Progenitor cell of endocrine pancreas (in vitro differentiated cells): ENCODE measurements around the gene SLC25A14. TPM values are rescaled to one million over a fixed set of nuclear protein-coding genes. Genes with fewer than 3 reads are reported as not detected.
"Not testable (repeated sequence)": the region's sequence is repeated elsewhere in the genome, so short reads cannot be mapped to it uniquely, and the experiment has no call there.

Experiments used
- DNase-seq: peaks from one replicate; pipeline ENCODE4 v3.0.0; 2021; ENCODE audit warnings: low spot score; ENCODE audit not compliant: unreplicated experiment
- H3K27ac Mint-ChIP-seq: 2 replicates; pipeline ENCODE4 v1.8.0; 2021; ENCODE audit warnings: mild to moderate bottlenecking, moderate library complexity, mixed read lengths
- H3K27me3 Mint-ChIP-seq: 2 replicates; pipeline ENCODE4 v1.8.0; 2021; ENCODE audit warnings: mixed read lengths
- H3K36me3 Mint-ChIP-seq: 2 replicates; pipeline ENCODE4 v1.8.0; 2022; ENCODE audit warnings: mixed read lengths; ENCODE audit not compliant: insufficient read depth
- H3K4me1 Mint-ChIP-seq: 2 replicates; pipeline ENCODE4 v1.8.0; 2021; ENCODE audit warnings: low read depth, mixed read lengths
- H3K4me3 Mint-ChIP-seq: 2 replicates; pipeline ENCODE4 v1.8.0; 2021; ENCODE audit warnings: low read depth, mild to moderate bottlenecking, moderate library complexity, mixed read lengths
- H3K9me3 Mint-ChIP-seq: 2 replicates; pipeline ENCODE4 v1.8.0; 2021; ENCODE audit warnings: low read depth, mixed read lengths
- total RNA-seq: library from RNA; stranded (reverse); gene quantifications from 2 replicates; pipeline ENCODE4 v1.2.1, GENCODE V29; 2021
- TF ChIP-seq, protein P1 (sequence below): fragments of 200-600 bp; sonication (generic); IDR thresholded peaks from one replicate; pipeline ENCODE4 v1.5.0; 2021; ENCODE audit warnings: antibody characterized with exemption, mild to moderate bottlenecking; ENCODE audit not compliant: unreplicated experiment

Gene SLC25A14
- total RNA-seq, 1 donor from 2014 or later, result 30.5 TPM

DNA sequence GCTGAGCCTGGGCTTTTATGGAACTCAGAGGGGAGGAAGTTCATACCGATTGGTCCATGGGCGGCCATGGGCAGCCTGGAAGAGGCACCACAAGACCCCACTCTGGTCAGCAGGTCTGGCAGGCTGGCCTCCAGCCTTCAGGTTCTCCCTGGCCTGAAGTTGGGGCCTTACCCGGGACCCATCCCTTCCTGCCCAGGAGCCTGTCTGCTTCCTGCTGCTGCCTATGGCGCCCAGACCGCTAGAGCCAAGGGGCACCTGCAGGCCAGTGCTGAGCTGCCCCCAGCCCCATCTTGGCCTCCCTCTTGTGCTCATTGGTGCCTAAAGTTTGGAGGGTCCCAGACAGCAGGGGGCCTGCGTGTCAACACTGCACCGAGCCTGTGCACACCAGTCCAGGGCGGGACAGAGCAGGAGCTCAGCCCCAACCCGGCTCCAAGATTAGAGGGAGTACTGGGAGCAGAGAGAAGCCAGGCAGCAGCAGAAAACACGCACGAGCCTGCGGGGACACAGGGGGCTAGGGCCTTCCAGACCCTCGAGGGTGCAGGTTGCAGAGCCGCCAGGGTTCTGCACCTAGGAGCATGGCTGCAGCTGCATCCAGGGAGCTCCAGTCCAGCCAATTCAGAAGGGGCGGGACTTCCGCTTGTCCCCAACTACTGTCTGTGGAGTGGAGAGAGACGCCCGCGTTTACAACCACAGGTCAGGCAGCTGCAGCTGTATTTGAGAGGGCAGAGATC lies 40.3 kb upstream of the SLC25A14 start:
- Mint-ChIP-seq H3K27ac (no peak overlapping the region), H3K4me1 (no peaks in the 10 kb centered on the region), H3K9me3 (peaks cover 11% of the 10 kb centered on the region), H3K4me3 (no peak overlapping the region), H3K27me3 (no peaks in the 10 kb centered on the region), H3K36me3 (no peaks in the 10 kb centered on the region)
- TF ChIP-seq, protein P1, sequence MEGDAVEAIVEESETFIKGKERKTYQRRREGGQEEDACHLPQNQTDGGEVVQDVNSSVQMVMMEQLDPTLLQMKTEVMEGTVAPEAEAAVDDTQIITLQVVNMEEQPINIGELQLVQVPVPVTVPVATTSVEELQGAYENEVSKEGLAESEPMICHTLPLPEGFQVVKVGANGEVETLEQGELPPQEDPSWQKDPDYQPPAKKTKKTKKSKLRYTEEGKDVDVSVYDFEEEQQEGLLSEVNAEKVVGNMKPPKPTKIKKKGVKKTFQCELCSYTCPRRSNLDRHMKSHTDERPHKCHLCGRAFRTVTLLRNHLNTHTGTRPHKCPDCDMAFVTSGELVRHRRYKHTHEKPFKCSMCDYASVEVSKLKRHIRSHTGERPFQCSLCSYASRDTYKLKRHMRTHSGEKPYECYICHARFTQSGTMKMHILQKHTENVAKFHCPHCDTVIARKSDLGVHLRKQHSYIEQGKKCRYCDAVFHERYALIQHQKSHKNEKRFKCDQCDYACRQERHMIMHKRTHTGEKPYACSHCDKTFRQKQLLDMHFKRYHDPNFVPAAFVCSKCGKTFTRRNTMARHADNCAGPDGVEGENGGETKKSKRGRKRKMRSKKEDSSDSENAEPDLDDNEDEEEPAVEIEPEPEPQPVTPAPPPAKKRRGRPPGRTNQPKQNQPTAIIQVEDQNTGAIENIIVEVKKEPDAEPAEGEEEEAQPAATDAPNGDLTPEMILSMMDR, result no peak
- no peak for DNase-seq

DNA sequence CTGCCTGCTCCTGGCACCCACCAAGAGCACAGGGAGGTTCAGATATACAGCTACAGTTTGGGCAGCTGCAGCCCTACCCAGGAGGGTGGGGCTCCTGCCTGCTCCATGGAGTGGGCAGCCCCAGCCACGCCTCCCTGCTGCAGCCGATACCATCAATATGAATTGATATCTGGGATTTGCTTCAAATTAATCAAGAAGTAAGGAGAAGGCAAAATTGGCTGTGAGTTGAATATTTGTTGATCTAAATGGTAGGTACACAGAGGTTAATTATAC lies 39.8 kb upstream of the SLC25A14 start:
- H3K27ac Mint-ChIP-seq, result no peak overlapping the region
- no peaks in the 10 kb centered on the region for H3K36me3 Mint-ChIP-seq
- H3K27me3 Mint-ChIP-seq, result no peaks in the 10 kb centered on the region
- peaks cover 13% of the 10 kb centered on the region for H3K9me3 Mint-ChIP-seq
- H3K4me1 Mint-ChIP-seq, result no peaks in the 10 kb centered on the region
- no peak overlapping the region for H3K4me3 Mint-ChIP-seq
- TF ChIP-seq, protein P1, result no peak
- no peak for DNase-seq

DNA sequence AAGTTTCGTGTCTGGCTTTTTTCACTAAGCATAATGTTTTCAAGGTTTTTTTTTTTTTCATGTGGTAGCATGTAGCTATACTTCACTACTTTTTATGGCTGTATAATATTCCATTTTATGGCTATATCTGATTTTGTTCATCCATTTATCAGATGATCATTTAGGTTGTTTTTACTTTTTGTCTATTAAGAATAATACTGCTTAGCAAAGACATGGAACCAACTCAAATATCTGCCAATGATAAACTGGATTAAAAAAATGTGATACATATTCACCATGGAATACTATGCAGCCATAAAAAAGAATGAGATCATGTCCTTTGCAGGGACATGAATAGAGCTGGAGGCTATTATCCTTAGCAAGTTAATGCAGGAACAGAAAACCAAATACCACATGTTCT lies 38.3 kb upstream of the SLC25A14 start:
- H3K4me3 Mint-ChIP-seq, result no peak overlapping the region
- H3K27ac Mint-ChIP-seq, result no peak overlapping the region
- no peak for DNase-seq
- no peaks in the 10 kb centered on the region for H3K36me3 Mint-ChIP-seq
- peaks cover 13% of the 10 kb centered on the region for H3K9me3 Mint-ChIP-seq
- TF ChIP-seq, protein P1, result no peak
- no peaks in the 10 kb centered on the region for H3K4me1 Mint-ChIP-seq
- no peaks in the 10 kb centered on the region for H3K27me3 Mint-ChIP-seq

DNA sequence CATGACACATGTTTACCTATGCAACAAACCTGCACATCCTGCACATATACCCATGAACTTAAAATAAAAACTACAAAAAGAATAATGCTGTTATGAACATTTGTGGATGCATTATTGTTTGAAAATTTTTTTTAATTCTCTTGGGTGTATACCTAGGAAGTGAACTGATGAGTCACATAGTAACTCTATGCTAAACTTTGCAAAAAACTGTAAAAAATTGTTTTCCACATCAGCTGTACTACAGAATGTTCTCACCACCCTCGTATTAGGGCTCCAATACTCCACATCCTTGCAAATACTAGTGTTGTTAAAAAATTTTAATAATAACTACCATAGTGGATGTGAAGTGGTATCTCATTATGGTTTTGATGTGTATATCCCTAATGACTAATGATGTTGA lies 37.7 kb upstream of the SLC25A14 start:
- Mint-ChIP-seq H3K27ac (no peak overlapping the region), H3K36me3 (no peaks in the 10 kb centered on the region), H3K4me1 (no peaks in the 10 kb centered on the region), H3K4me3 (no peak overlapping the region), H3K9me3 (peaks cover 17% of the 10 kb centered on the region), H3K27me3 (no peaks in the 10 kb centered on the region)
- DNase-seq, result no peak
- TF ChIP-seq, protein P1, result no peak

DNA sequence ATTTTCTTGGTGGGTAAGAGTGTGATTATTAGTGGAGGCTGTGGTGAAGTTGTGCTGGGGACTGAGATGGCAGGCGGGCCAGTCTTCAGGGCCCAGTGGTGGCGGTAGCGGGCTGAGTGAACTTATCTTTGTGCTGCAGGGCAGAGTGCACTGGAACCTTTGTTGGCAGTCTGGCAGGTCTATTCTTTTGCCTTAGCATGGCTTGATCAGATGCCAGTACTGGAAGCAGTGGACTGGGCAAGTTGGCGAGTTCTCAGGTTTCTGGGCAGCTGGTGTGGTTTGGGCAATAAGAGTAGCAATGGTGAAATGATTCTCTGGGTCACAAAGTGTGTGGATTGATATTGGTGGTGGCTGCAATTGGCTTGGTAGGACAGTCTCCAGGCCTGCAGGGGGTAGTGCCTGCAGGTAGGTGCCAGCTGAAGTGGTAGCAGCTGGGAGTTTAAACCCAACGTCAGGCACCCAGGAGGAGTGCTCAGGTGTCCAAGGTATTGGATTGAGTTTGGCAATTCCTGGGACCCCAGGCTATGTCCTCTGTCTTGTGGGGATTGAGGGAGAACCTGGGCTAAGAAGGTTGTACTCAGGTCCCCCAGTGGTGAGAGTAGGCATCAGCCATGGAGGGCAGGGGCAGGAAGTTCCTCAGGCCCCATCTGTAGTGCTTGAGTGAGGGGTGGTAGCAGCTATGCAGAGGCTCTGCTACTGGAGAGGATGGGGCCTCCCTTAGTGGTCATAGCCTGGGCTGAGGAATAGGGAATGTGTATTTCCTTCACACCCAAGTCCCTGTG lies 34.9 kb upstream of the SLC25A14 start:
- Mint-ChIP-seq H3K4me1 (no peaks in the 10 kb centered on the region), H3K36me3 (no peaks in the 10 kb centered on the region), H3K27ac (no peak overlapping the region), H3K4me3 (no peak overlapping the region), H3K9me3 (peaks cover 20% of the 10 kb centered on the region), H3K27me3 (no peaks in the 10 kb centered on the region)
- TF ChIP-seq, protein P1, result no peak
- DNase-seq, result no peak

DNA sequence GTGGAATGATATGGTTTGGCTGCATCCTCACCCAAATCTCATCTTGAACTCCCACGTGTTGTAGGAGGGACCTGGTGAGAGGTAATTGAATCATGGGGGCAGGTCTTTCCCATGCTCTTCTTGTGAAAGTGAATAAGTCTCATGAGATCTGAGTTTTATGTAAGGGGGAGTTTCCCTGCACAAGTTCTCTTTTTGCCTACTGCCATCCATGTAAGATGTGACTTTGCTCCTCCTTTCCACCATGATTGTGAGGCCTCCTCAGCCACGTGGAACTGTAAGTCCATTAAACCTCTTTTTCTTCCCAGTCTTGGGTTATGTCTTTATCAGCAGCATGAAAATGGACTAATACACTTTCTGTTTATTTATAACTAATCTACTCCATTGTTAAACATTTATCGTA lies 19.8 kb upstream of the SLC25A14 start:
- not testable (repeated sequence) for DNase-seq, H3K27me3 Mint-ChIP-seq, H3K27ac Mint-ChIP-seq, H3K4me3 Mint-ChIP-seq, H3K4me1 Mint-ChIP-seq, H3K36me3 Mint-ChIP-seq
- H3K9me3 Mint-ChIP-seq, result peaks cover 29% of the 10 kb centered on the region
